Aorta (tissue), 5 donors: ENCODE results near the gene CCDC167. TPM values are rescaled to one million over a fixed set of nuclear protein-coding genes. Genes with fewer than 3 reads are reported as not detected.

ENCODE experiments used
- ATAC-seq: fragments of 200-7000 bp; cut with Tn5 transposase; one replicate; pipeline ENCODE4 v1.9.1; 2022; ENCODE audit warnings: moderate library complexity; ENCODE audit not compliant: low FRiP score
- DNase-seq, 2 donors: peaks; one replicate each; pipeline ENCODE4 v3.0.0-alpha.2; 2020
- H3K27ac ChIP-seq, 2 donors: one replicate each; pipeline ENCODE4 v1.5.1; 2013; ENCODE audit warnings: low read length in 2 of 2, mild to moderate bottlenecking in 2 of 2, moderate library complexity in 2 of 2, control low read depth in 1 of 2, inconsistent platforms in 1 of 2, low read depth in 1 of 2
- H3K27me3 ChIP-seq, 2 donors: one replicate each; pipeline ENCODE4 v1.6.1; 2013; ENCODE audit warnings: control low read depth in 1 of 2, low read length in 1 of 2, mild to moderate bottlenecking in 1 of 2, moderate library complexity in 1 of 2; ENCODE audit not compliant: insufficient read depth in 2 of 2, control insufficient read depth in 1 of 2
- H3K36me3 ChIP-seq, 2 donors: one replicate each; pipeline ENCODE4 v1.6.1; 2013; ENCODE audit warnings: control low read depth in 1 of 2, low read length in 1 of 2, mild to moderate bottlenecking in 1 of 2; ENCODE audit not compliant: insufficient read depth in 2 of 2, control insufficient read depth in 1 of 2
- H3K4me1 ChIP-seq, 2 donors: one replicate each; pipeline ENCODE4 v1.6.1; 2013; ENCODE audit warnings: low read length in 2 of 2, control low read depth in 1 of 2, mild to moderate bottlenecking in 1 of 2, moderate library complexity in 1 of 2; ENCODE audit not compliant: insufficient read depth in 2 of 2, control insufficient read depth in 1 of 2
- H3K4me3 ChIP-seq, 2 donors: one replicate each; pipeline ENCODE4 v1.5.1; 2013; ENCODE audit warnings: low read length in 2 of 2, control low read depth in 1 of 2, mild to moderate bottlenecking in 1 of 2
- H3K9me3 ChIP-seq: one replicate; pipeline ENCODE4 v1.6.1; 2013; ENCODE audit warnings: mild to moderate bottlenecking, low read length; ENCODE audit not compliant: control insufficient read depth
- WGBS, 2 donors: extraction: QIAGEN DNeasy Blood & Tissue Kit; methylation state at CpG; one replicate each; pipeline ENCODE4 v1.1.7; 2013; 5-methylcytosine and 5-hydroxymethylcytosine counted together
- intact Hi-C, 2 donors: fragments of 100-400 bp; cut with DNase I; formaldehyde crosslinking; loops; one replicate each; pipeline versions ENCODE4 v1.14.2 to v1.15.0; 2022
- polyA plus RNA-seq, 2 donors: library from polyadenylated mRNA; stranded (reverse); fragments of 200-250 nt; gene quantifications; one replicate each; pipeline ENCODE4 v1.2.3, GENCODE V29; 2013
- total RNA-seq, 2 donors: library from RNA; stranded (reverse); fragmentation: NEBNext Ultra II Directional; extraction: Animal tissue kit (Norgen Biotek cat#: 25700); gene quantifications; one replicate each; pipeline ENCODE4 v1.2.1, GENCODE V29; 2021
- donor health status: healthy with polysubstance abuse.
- donor health status: Bipolar disorder and iron deficiency.
- donor health status: DM: no; HTN: no; CAD: no.
- donor health status: DM: no; HTN: no; CAD: no.
- donor health status: DM: yes; HTN: yes; CAD: no.

The CCDC167 gene
- total and polyA plus RNA-seq, 4 donors, result 11.5 to 34.1 (median 14.8) TPM

- H3K4me1 ChIP-seq, result peaks cover 0 to 6% of the 10 kb centered on the region in 2 donors
- peaks cover 2 to 3% of the 10 kb centered on the region in 2 donors for H3K36me3 ChIP-seq
- no peaks in the 10 kb centered on the region for H3K27me3 ChIP-seq
- no peak for DNase-seq
- intact Hi-C loops, result no loop called here
- 0 to 1% methylated on average over 4 of the region's 4 CpGs for WGBS, 2 donors
- peak overlapping the region in 1 of 2 donors; percentile 55 for H3K27ac ChIP-seq
- ATAC-seq, result peak; percentile 7
- no peaks in the 10 kb centered on the region for H3K9me3 ChIP-seq
- peak overlapping the region in 1 of 2 donors; percentile 48 for H3K4me3 ChIP-seq
Measured at GRCh38 chr6:37442416-37443215, 57.1 kb downstream of the CCDC167 start.

GRCh38 chr6:37441651-37442050, 58.0 kb downstream of the CCDC167 start:
- no peaks in the 10 kb centered on the region for H3K27me3 ChIP-seq
- intact Hi-C loops, result no loop called here
- peaks cover 0 to 6% of the 10 kb centered on the region in 2 donors for H3K4me1 ChIP-seq
- H3K27ac ChIP-seq, result no peak overlapping the region
- H3K4me3 ChIP-seq, result no peak overlapping the region
- 66 to 69% methylated on average over 6 of the region's 6 CpGs for WGBS, 2 donors
- H3K36me3 ChIP-seq, result peaks cover 1 to 2% of the 10 kb centered on the region in 2 donors
- ATAC-seq (no peak), DNase-seq (no peak)
- no peaks in the 10 kb centered on the region for H3K9me3 ChIP-seq

GRCh38 chr6:37438930-37439329, 60.8 kb downstream of the CCDC167 start:
- Histone ChIP-seq H3K27ac (no peak overlapping the region), H3K36me3 (no peaks in the 10 kb centered on the region), H3K9me3 (no peaks in the 10 kb centered on the region), H3K27me3 (no peaks in the 10 kb centered on the region), H3K4me1 (peaks cover 3 to 11% of the 10 kb centered on the region in 2 donors), H3K4me3 (no peak overlapping the region)
- ATAC-seq (no peak), DNase-seq (no peak)
- intact Hi-C loops, result no loop called here
- 19 to 29% methylated on average over 1 of the region's 1 CpG for WGBS, 2 donors

GRCh38 chr6:37435816-37436215, 63.9 kb downstream of the CCDC167 start:
- ATAC-seq (no peak), DNase-seq (no peak)
- no peaks in the 10 kb centered on the region for H3K36me3 ChIP-seq
- intact Hi-C loops, result no loop called here
- no peaks in the 10 kb centered on the region for H3K27me3 ChIP-seq
- no peaks in the 10 kb centered on the region for H3K9me3 ChIP-seq
- no peak overlapping the region for H3K27ac ChIP-seq
- 82 to 83% methylated on average over 5 of the region's 5 CpGs for WGBS, 2 donors
- no peak overlapping the region for H3K4me3 ChIP-seq
- peaks cover 6 to 8% of the 10 kb centered on the region in 2 donors for H3K4me1 ChIP-seq

GRCh38 chr6:37435373-37435772, 64.3 kb downstream of the CCDC167 start:
- intact Hi-C loops, result no loop called here
- 63 to 73% methylated on average over 4 of the region's 4 CpGs for WGBS, 2 donors
- H3K4me3 ChIP-seq, result no peak overlapping the region
- no peak overlapping the region for H3K27ac ChIP-seq
- no peaks in the 10 kb centered on the region for H3K36me3 ChIP-seq
- peaks cover 6 to 8% of the 10 kb centered on the region in 2 donors for H3K4me1 ChIP-seq
- H3K27me3 ChIP-seq, result no peaks in the 10 kb centered on the region
- ATAC-seq, result no peak
- no peak for DNase-seq
- H3K9me3 ChIP-seq, result no peaks in the 10 kb centered on the region

- H3K9me3 ChIP-seq, result no peaks in the 10 kb centered on the region
- peak overlapping the region; percentile 83 to 91 for H3K27ac ChIP-seq
- DNase-seq (peak in 1 of 2 donors; percentile 47), ATAC-seq (peak; percentile 26)
- intact Hi-C loops, result loop anchor here in 1 of 2 donors (2.0 kb wide), 1 partner anchor 65 kb away; no protein-coding TSS in a partner anchor
- peaks cover 6 to 8% of the 10 kb centered on the region in 2 donors for H3K4me1 ChIP-seq
- no peaks in the 10 kb centered on the region for H3K36me3 ChIP-seq
- H3K4me3 ChIP-seq, result peak overlapping the region; percentile 70 to 85
- no peaks in the 10 kb centered on the region for H3K27me3 ChIP-seq
- 10 to 14% methylated on average over 13 of the region's 13 CpGs for WGBS, 2 donors
Measured at GRCh38 chr6:37433657-37434271, 65.9 kb downstream of the CCDC167 start.

Other genes with a start within 250 kb of the CCDC167 start
- 10 to 100 TPM; 11.2 to 17.0 TPM for gene TBC1D22B, start 242.1 kb downstream of the CCDC167 start, total RNA-seq
- 1 to 10 TPM; 3.9 to 4.1 TPM for gene TBC1D22B, start 242.1 kb downstream of the CCDC167 start, polyA plus RNA-seq
- 1 to 10 TPM; 2.2 to 2.7 TPM for gene TMEM217, start 241.7 kb downstream of the CCDC167 start, total RNA-seq
- under 1 TPM; 0.50 to 0.54 TPM for gene TMEM217, start 241.7 kb downstream of the CCDC167 start, polyA plus RNA-seq
- 10 to 100 TPM; 13.9 to 16.4 TPM for gene RNF8, start 145.9 kb downstream of the CCDC167 start, total RNA-seq
- 10 to 100 TPM; 14.4 to 15.4 TPM for gene RNF8, start 145.9 kb downstream of the CCDC167 start, polyA plus RNA-seq
- gene CMTR1, start 66.7 kb downstream of the CCDC167 start, total RNA-seq, result 10 to 100 TPM; 31.5 to 43.1 TPM
- 10 to 100 TPM in 1 of 2 donors, 1 to 10 TPM in 1; 7.8 to 33.8 TPM for gene CMTR1, start 66.7 kb downstream of the CCDC167 start, polyA plus RNA-seq
- 10 to 100 TPM; 11.2 to 13.6 TPM for gene MDGA1, start 198.0 kb upstream of the CCDC167 start, total RNA-seq
- gene MDGA1, start 198.0 kb upstream of the CCDC167 start, polyA plus RNA-seq, result 1 to 10 TPM; 1.3 to 8.8 TPM